Liver (tissue), 9 donors: ENCODE data around the gene PARP8. TPM values are rescaled to one million over a fixed set of nuclear protein-coding genes. Genes with fewer than 3 reads are reported as not detected.
A peak's percentile ranks its signal among the peaks of the same experiment; 100 is the strongest.

ENCODE experiments used
- DNase-seq: peaks from one replicate; pipeline ENCODE4 v3.0.0-alpha.2; 2017; ENCODE audit warnings: low spot score
- H3K27ac ChIP-seq, 2 donors: one replicate each; pipeline ENCODE4 v1.7.0; 2013; ENCODE audit warnings: inconsistent platforms in 2 of 2, low read length in 2 of 2, control low read depth in 1 of 2, low read depth in 1 of 2, mild to moderate bottlenecking in 1 of 2
- H3K27me3 ChIP-seq, 4 donors: one replicate each; pipeline versions ENCODE4 v1.6.1 to v1.7.0; 2013; ENCODE audit warnings: low read length in 3 of 4, inconsistent platforms in 1 of 4, mild to moderate bottlenecking in 1 of 4, moderate library complexity in 1 of 4; ENCODE audit not compliant: control insufficient read depth in 4 of 4, insufficient read depth in 4 of 4
- H3K36me3 ChIP-seq, 4 donors: one replicate each; pipeline versions ENCODE4 v1.6.1 to v1.7.0; 2013; ENCODE audit warnings: low read length in 3 of 4, mild to moderate bottlenecking in 3 of 4, low read depth in 1 of 4, moderate library complexity in 1 of 4; ENCODE audit not compliant: control insufficient read depth in 4 of 4, insufficient read depth in 3 of 4
- H3K4me1 ChIP-seq, 4 donors: one replicate each; pipeline versions ENCODE4 v1.6.1 to v1.7.0; 2013; ENCODE audit warnings: low read length in 3 of 4, mild to moderate bottlenecking in 3 of 4, moderate library complexity in 1 of 4; ENCODE audit not compliant: control insufficient read depth in 4 of 4, insufficient read depth in 4 of 4
- H3K4me3 ChIP-seq, 3 donors: one replicate each; pipeline versions ENCODE4 v1.6.1 to v1.7.0; 2013; ENCODE audit warnings: low read length in 3 of 3, control low read depth in 1 of 3, low read depth in 1 of 3, mild to moderate bottlenecking in 1 of 3
- H3K9ac ChIP-seq, 2 donors: one replicate each; pipeline ENCODE4 v1.7.0; 2013; ENCODE audit warnings: low read length in 2 of 2, mild to moderate bottlenecking in 2 of 2, moderate library complexity in 2 of 2, control low read depth in 1 of 2, low read depth in 1 of 2
- H3K9me3 ChIP-seq, 4 donors: one replicate each; pipeline versions ENCODE4 v1.6.1 to v1.7.0; 2013; ENCODE audit warnings: low read length in 3 of 4; ENCODE audit not compliant: control insufficient read depth in 4 of 4
- EGR1 ChIP-seq, 2 donors: IDR thresholded peaks; 2 replicates each; pipeline ENCODE4 v1.6.1; 2016 to 2018; ENCODE audit warnings: antibody characterized with exemption in 2 of 2, low read depth in 2 of 2
- FOXA1 ChIP-seq: IDR thresholded peaks from 2 replicates; pipeline ENCODE4 v1.6.1; 2016; ENCODE audit warnings: antibody characterized with exemption
- FOXA2 ChIP-seq: IDR thresholded peaks from 2 replicates; pipeline ENCODE4 v1.6.1; 2016; ENCODE audit warnings: antibody characterized with exemption
- GABPA ChIP-seq, 2 donors: IDR thresholded peaks in 1 of 2; conservative IDR thresholded peaks in 1 of 2; 2 replicates each; pipeline ENCODE4 v1.6.1; 2016; ENCODE audit warnings: antibody characterized with exemption in 2 of 2, mild to moderate bottlenecking in 1 of 2, moderate library complexity in 1 of 2
- HNF4A ChIP-seq, 2 donors: conservative IDR thresholded peaks; 2 replicates each; pipeline ENCODE4 v1.6.1; 2016; ENCODE audit warnings: antibody characterized with exemption in 2 of 2, mild to moderate bottlenecking in 2 of 2
- JUND ChIP-seq, 2 donors: IDR thresholded peaks; 2 replicates each; pipeline ENCODE4 v1.6.1; 2016; ENCODE audit warnings: antibody characterized with exemption in 2 of 2
- NR2F2 ChIP-seq: IDR thresholded peaks from 2 replicates; pipeline ENCODE4 v1.6.1; 2016; ENCODE audit warnings: antibody characterized with exemption
- RAD21 ChIP-seq, 2 donors: IDR thresholded peaks; 2 replicates each; pipeline ENCODE4 v1.6.1; 2016; ENCODE audit warnings: antibody characterized with exemption in 2 of 2, mild to moderate bottlenecking in 2 of 2
- RXRA ChIP-seq, 2 donors: IDR thresholded peaks; 2 replicates each; pipeline ENCODE4 v1.6.1; 2017 to 2018; ENCODE audit warnings: antibody characterized with exemption in 2 of 2, mild to moderate bottlenecking in 1 of 2
- TAF1 ChIP-seq: conservative IDR thresholded peaks from 2 replicates; pipeline ENCODE4 v1.6.1; 2016; ENCODE audit warnings: antibody characterized with exemption, mild to moderate bottlenecking
- YY1 ChIP-seq: IDR thresholded peaks from 2 replicates; pipeline ENCODE4 v1.6.1; 2016; ENCODE audit warnings: antibody characterized with exemption, mild to moderate bottlenecking
- WGBS: extraction: QIAGEN DNeasy Blood & Tissue Kit; methylation state at CpG from one replicate; pipeline ENCODE4 v1.1.7; 2013; 5-methylcytosine and 5-hydroxymethylcytosine counted together
- polyA plus RNA-seq, 2 donors: library from polyadenylated mRNA; stranded (reverse) in 1 of 2; unstranded in 1 of 2; fragments of 200-250 nt in 1 of 2; fragments of >200 nt in 1 of 2; fragmentation: Nextera tagmentation in 1 of 2; extraction: Ambion mirVana in 1 of 2; gene quantifications; one replicate each; pipeline versions ENCODE4 v1.2.1 to v1.2.3, GENCODE V29; 2013 to 2015
- total RNA-seq, 2 donors: library from RNA; depleted of rRNA; stranded (reverse); fragments of >200 nt; gene quantifications; one replicate each; pipeline ENCODE4 v1.2.3, GENCODE V29; 2014
- TF ChIP-seq, protein P1 (sequence below): fragments of 150-350 bp; IDR thresholded peaks from 2 replicates; pipeline ENCODE4 v1.5.1; 2017; ENCODE audit warnings: improper control_type of control experiment, low read depth, low read length; ENCODE audit not compliant: missing input control
- TF ChIP-seq, protein P2 (sequence below): IDR thresholded peaks from 2 replicates; pipeline ENCODE4 v1.6.1; 2016; ENCODE audit warnings: antibody characterized with exemption, mild to moderate bottlenecking
- TF ChIP-seq, protein P3 (sequence below): IDR thresholded peaks from 2 replicates; pipeline ENCODE4 v1.6.1; 2016; ENCODE audit warnings: antibody characterized with exemption
- TF ChIP-seq, protein P4 (sequence below): IDR thresholded peaks from 2 replicates; pipeline ENCODE4 v1.6.1; 2016; ENCODE audit warnings: antibody characterized with exemption
- TF ChIP-seq, protein P5 (sequence below): IDR thresholded peaks from 2 replicates; pipeline ENCODE4 v1.6.1; 2016; ENCODE audit warnings: antibody characterized with exemption
- donor health status: healthy.
- donor health status: healthy.
- donor health status: healthy.
- donor health status: healthy.
- donor health status: healthy.

Gene PARP8
- total and polyA plus RNA-seq, 4 donors: 3.9 to 16.0 (median 7.1) TPM

DNA sequence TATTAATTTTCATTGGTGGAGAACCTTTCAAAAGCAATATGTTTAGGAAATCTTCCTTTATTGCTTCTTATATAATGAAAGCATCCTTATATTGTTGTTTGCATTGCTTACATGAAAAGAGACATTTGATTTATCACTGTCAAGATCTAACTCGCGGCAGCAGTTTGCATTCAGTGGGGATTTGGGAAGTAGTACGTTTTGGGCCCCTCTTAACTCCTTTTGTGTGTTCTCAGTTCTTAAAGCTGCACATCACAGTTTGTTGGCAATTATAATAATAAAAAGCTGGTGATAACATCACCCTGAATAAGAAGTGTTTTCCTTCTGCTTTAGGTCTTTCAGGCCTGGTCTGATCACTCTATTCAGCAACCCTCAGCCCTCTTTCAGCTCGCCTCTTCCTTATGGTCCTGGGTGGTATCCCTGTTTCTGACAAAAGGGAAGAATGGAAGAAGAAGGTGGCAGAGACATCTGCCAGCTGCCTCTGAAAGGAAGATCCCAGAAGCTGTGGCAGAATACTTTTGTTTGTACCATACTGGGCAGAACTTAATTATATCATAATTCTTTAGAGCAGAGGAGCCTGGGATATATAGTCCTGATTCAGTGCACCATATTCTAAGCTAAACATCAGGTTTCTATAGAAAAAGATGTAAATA is 53.7 kb downstream of the PARP8 start:
- TF ChIP-seq, protein P1, sequence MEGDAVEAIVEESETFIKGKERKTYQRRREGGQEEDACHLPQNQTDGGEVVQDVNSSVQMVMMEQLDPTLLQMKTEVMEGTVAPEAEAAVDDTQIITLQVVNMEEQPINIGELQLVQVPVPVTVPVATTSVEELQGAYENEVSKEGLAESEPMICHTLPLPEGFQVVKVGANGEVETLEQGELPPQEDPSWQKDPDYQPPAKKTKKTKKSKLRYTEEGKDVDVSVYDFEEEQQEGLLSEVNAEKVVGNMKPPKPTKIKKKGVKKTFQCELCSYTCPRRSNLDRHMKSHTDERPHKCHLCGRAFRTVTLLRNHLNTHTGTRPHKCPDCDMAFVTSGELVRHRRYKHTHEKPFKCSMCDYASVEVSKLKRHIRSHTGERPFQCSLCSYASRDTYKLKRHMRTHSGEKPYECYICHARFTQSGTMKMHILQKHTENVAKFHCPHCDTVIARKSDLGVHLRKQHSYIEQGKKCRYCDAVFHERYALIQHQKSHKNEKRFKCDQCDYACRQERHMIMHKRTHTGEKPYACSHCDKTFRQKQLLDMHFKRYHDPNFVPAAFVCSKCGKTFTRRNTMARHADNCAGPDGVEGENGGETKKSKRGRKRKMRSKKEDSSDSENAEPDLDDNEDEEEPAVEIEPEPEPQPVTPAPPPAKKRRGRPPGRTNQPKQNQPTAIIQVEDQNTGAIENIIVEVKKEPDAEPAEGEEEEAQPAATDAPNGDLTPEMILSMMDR: no peak
- no peak for TF ChIP-seq RAD21 (IDR thresholded peaks at IDR 0.05)
- TF ChIP-seq EGR1 (IDR thresholded peaks at IDR 0.05; ENCODE audit: low read depth in 2 of 2): no peak
- TF ChIP-seq FOXA1: no peak
- no peaks in the 10 kb centered on the region for H3K9me3 ChIP-seq
- H3K36me3 ChIP-seq: no peaks in the 10 kb centered on the region
- 84% methylated on average over 4 of the region's 4 CpGs for WGBS
- H3K27ac ChIP-seq: no peak overlapping the region
- no peak for DNase-seq
- no peaks in the 10 kb centered on the region for H3K27me3 ChIP-seq
- no peak overlapping the region for H3K9ac ChIP-seq
- no peak overlapping the region for H3K4me3 ChIP-seq
- H3K4me1 ChIP-seq: peaks cover 1 to 13% (median 6%) of the 10 kb centered on the region in 4 donors

DNA sequence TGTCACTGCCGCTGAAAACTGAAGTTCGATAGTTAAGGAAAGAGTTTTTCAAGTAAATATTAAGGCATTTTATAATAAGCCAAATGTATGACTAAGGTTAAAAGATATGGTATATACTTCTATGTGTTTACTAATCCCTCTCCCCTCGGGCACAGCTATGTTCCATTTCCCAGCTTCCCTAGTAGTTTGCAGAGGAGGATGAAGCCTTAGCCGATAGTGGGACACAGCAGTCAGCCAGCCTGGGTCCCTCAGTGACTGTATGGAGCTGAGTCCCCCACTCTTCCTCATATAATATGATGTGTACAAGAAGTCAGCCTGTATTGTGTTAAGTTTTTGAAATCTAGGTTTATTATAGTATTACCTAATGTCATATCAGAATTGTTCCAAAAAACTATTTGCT is 55.8 kb downstream of the PARP8 start:
- Histone ChIP-seq H3K9ac (no peak overlapping the region), H3K4me1 (peaks cover 0 to 10% (median 5%) of the 10 kb centered on the region in 4 donors)
- WGBS: 93% methylated on average over 4 of the region's 4 CpGs

DNA sequence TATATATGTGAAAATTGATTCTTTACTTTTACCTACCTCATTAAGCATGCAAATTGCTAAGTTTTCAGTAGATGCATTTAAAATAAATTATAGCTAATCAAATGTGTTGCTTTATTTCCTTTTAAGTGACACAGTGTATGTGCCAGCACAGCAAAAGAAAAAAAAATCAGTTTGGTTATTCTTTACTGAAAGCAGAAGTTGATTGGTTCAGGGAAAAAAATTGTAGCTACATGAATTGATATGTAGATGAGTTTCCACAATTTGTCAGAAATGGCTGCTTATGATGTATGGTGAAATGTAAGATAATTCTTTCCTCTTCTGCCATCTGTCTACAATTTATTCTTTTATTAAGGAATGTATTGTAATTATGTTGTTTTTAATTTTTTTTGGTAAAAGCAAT is 57.8 kb downstream of the PARP8 start:
- H3K4me3 ChIP-seq: no peak overlapping the region
- H3K9me3 ChIP-seq: no peaks in the 10 kb centered on the region
- H3K27me3 ChIP-seq: no peaks in the 10 kb centered on the region
- H3K27ac ChIP-seq: no peak overlapping the region
- H3K36me3 ChIP-seq: no peaks in the 10 kb centered on the region
- DNase-seq: no peak
- peaks cover 0 to 4% (median 0%) of the 10 kb centered on the region in 4 donors for H3K4me1 ChIP-seq
- peak overlapping the region in 1 of 2 donors; percentile 14 for H3K9ac ChIP-seq
- TF ChIP-seq, protein P2, sequence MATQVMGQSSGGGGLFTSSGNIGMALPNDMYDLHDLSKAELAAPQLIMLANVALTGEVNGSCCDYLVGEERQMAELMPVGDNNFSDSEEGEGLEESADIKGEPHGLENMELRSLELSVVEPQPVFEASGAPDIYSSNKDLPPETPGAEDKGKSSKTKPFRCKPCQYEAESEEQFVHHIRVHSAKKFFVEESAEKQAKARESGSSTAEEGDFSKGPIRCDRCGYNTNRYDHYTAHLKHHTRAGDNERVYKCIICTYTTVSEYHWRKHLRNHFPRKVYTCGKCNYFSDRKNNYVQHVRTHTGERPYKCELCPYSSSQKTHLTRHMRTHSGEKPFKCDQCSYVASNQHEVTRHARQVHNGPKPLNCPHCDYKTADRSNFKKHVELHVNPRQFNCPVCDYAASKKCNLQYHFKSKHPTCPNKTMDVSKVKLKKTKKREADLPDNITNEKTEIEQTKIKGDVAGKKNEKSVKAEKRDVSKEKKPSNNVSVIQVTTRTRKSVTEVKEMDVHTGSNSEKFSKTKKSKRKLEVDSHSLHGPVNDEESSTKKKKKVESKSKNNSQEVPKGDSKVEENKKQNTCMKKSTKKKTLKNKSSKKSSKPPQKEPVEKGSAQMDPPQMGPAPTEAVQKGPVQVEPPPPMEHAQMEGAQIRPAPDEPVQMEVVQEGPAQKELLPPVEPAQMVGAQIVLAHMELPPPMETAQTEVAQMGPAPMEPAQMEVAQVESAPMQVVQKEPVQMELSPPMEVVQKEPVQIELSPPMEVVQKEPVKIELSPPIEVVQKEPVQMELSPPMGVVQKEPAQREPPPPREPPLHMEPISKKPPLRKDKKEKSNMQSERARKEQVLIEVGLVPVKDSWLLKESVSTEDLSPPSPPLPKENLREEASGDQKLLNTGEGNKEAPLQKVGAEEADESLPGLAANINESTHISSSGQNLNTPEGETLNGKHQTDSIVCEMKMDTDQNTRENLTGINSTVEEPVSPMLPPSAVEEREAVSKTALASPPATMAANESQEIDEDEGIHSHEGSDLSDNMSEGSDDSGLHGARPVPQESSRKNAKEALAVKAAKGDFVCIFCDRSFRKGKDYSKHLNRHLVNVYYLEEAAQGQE: no peak
- TF ChIP-seq HNF4A (conservative IDR thresholded peaks at IDR 0.05): no peak
- TF ChIP-seq, protein P3, sequence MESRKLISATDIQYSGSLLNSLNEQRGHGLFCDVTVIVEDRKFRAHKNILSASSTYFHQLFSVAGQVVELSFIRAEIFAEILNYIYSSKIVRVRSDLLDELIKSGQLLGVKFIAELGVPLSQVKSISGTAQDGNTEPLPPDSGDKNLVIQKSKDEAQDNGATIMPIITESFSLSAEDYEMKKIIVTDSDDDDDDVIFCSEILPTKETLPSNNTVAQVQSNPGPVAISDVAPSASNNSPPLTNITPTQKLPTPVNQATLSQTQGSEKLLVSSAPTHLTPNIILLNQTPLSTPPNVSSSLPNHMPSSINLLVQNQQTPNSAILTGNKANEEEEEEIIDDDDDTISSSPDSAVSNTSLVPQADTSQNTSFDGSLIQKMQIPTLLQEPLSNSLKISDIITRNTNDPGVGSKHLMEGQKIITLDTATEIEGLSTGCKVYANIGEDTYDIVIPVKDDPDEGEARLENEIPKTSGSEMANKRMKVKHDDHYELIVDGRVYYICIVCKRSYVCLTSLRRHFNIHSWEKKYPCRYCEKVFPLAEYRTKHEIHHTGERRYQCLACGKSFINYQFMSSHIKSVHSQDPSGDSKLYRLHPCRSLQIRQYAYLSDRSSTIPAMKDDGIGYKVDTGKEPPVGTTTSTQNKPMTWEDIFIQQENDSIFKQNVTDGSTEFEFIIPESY: no peak
- TF ChIP-seq GABPA (IDR thresholded peaks at IDR 0.05 in 1 of 2, conservative IDR thresholded peaks at IDR 0.05 in 1 of 2): no peak
- TF ChIP-seq, protein P4, sequence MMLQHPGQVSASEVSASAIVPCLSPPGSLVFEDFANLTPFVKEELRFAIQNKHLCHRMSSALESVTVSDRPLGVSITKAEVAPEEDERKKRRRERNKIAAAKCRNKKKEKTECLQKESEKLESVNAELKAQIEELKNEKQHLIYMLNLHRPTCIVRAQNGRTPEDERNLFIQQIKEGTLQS: no peak
- TF ChIP-seq TAF1: no peak
- no peak for TF ChIP-seq NR2F2

More for the DNA sequence above, 55.8 kb downstream of the PARP8 start:
- no peak overlapping the region for H3K27ac ChIP-seq
- H3K4me3 ChIP-seq: no peak overlapping the region
- TF ChIP-seq FOXA1 (no peak), FOXA2 (no peak), YY1 (no peak), RXRA (IDR thresholded peaks at IDR 0.05) (no peak), HNF4A (conservative IDR thresholded peaks at IDR 0.05) (no peak), RAD21 (IDR thresholded peaks at IDR 0.05) (no peak), GABPA (IDR thresholded peaks at IDR 0.05 in 1 of 2, conservative IDR thresholded peaks at IDR 0.05 in 1 of 2) (no peak), EGR1 (IDR thresholded peaks at IDR 0.05; ENCODE audit: low read depth in 2 of 2) (no peak), JUND (IDR thresholded peaks at IDR 0.05) (no peak), TAF1 (no peak)
- TF ChIP-seq, protein P4: no peak
- TF ChIP-seq, protein P3: no peak
- TF ChIP-seq, protein P5, sequence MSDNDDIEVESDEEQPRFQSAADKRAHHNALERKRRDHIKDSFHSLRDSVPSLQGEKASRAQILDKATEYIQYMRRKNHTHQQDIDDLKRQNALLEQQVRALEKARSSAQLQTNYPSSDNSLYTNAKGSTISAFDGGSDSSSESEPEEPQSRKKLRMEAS: no peak
- no peaks in the 10 kb centered on the region for H3K27me3 ChIP-seq
- H3K36me3 ChIP-seq: no peaks in the 10 kb centered on the region
- DNase-seq: no peak
- H3K9me3 ChIP-seq: no peaks in the 10 kb centered on the region
